ENCODE measurements around the gene TNFRSF14. TPM values are rescaled to one million over a fixed set of nuclear protein-coding genes. Genes with fewer than 3 reads are reported as not detected.

TNFRSF14 gene
- total RNA-seq, 2 donors from 2014 or later = 9.2 to 14.5 TPM

DNA sequence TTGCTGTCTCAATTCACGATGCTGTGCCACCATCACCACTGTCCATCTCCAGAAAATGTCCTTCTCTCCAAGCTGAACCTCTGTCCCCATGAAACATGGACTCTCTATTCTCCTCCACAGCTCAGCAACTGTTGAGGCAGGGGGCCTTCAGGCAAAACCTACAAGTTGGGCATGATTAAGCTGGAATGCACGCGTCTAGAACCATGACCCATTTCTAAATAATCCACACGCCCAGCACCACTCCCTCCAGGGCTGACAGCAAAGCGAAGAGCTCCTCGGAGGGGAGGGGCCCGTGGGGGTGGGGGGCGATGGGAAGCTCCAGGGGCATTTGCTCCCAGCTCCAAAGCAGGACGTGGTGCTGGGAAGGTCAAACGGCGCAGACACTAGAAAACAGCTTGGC is 22.8 kb upstream of the TNFRSF14 start:
- H3K4me3 ChIP-seq = no peak overlapping the region
- no peaks in the 10 kb centered on the region for H3K27me3 ChIP-seq
- TF ChIP-seq, protein P1, sequence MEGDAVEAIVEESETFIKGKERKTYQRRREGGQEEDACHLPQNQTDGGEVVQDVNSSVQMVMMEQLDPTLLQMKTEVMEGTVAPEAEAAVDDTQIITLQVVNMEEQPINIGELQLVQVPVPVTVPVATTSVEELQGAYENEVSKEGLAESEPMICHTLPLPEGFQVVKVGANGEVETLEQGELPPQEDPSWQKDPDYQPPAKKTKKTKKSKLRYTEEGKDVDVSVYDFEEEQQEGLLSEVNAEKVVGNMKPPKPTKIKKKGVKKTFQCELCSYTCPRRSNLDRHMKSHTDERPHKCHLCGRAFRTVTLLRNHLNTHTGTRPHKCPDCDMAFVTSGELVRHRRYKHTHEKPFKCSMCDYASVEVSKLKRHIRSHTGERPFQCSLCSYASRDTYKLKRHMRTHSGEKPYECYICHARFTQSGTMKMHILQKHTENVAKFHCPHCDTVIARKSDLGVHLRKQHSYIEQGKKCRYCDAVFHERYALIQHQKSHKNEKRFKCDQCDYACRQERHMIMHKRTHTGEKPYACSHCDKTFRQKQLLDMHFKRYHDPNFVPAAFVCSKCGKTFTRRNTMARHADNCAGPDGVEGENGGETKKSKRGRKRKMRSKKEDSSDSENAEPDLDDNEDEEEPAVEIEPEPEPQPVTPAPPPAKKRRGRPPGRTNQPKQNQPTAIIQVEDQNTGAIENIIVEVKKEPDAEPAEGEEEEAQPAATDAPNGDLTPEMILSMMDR (IDR thresholded peaks at IDR 0.05) = no peak
- H3K9me3 ChIP-seq = no peaks in the 10 kb centered on the region
- peaks cover 0 to 36% of the 10 kb centered on the region in 2 donors for H3K4me1 ChIP-seq
- H3K27ac ChIP-seq = no peak overlapping the region
- no peaks in the 10 kb centered on the region for H3K36me3 ChIP-seq
- no peak for DNase-seq (ENCODE audit: low spot score)

DNA sequence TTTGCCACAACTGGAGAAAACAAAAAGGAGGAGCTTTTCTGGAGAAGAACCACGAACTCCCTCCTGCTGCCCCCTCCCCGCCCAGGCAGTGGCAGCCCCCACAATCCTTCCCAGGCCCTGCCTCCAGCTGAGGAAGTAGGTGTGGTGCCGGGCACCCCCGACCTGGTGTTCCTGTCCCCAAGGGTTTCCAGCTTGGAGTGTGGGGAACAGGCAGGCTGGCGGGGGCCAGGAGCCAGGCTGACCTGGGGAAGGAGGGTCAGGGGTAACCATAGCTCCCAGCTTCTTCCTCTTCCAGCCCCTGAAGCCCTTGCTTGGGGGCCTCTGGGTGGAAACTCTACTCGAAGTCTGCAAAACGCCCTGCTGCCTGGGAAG is 21.9 kb upstream of the TNFRSF14 start:
- Histone ChIP-seq H3K9me3 (no peaks in the 10 kb centered on the region), H3K36me3 (no peaks in the 10 kb centered on the region), H3K4me3 (no peak overlapping the region), H3K27ac (no peak overlapping the region), H3K4me1 (peaks cover 0 to 27% of the 10 kb centered on the region in 2 donors), H3K27me3 (no peaks in the 10 kb centered on the region)
- TF ChIP-seq, protein P1 (IDR thresholded peaks at IDR 0.05) = no peak
- no peak for DNase-seq (ENCODE audit: low spot score)

DNA sequence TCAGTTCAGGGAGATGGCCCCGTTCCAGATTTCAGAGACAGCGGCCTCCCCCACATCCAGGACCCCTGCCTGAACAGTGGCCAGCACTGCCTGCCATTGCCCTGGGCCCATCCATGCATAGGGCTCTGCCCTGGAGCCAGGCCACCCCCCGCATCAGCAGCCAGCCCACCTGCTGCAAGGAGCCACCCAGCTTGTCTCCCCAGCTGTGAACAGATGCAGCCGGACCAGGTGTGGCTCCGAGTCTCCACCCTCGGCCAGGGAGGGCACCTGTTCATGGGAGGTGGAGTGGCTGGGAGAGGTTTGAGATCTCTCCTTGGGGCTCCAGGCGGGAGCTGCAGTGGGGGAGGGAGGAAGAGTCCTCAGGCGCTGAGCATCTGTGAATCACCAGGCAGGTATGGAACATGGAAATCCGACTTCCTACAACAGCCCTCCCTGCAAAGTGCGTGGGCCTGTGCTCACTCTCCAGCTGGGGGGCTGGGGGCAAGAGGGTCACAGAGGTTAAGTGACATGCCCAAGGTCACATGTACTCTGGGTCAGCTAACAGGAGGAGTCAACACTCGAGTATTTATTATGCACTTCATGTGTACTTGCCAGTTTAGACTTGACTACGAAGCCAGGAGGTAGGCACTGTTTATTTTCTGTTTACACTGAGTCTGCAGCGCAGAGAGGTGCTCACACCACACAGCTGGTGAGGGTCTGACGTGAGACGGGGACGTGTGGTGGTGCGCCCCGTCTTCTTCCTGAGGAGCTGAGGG is 21.3 kb upstream of the TNFRSF14 start:
- H3K9me3 ChIP-seq = no peaks in the 10 kb centered on the region
- TF ChIP-seq, protein P1 (IDR thresholded peaks at IDR 0.05) = no peak
- H3K27ac ChIP-seq = no peak overlapping the region
- no peaks in the 10 kb centered on the region for H3K36me3 ChIP-seq
- H3K4me1 ChIP-seq = peaks cover 0 to 24% of the 10 kb centered on the region in 2 donors
- no peak for DNase-seq (ENCODE audit: low spot score)
- H3K4me3 ChIP-seq = no peak overlapping the region
- no peaks in the 10 kb centered on the region for H3K27me3 ChIP-seq

DNA sequence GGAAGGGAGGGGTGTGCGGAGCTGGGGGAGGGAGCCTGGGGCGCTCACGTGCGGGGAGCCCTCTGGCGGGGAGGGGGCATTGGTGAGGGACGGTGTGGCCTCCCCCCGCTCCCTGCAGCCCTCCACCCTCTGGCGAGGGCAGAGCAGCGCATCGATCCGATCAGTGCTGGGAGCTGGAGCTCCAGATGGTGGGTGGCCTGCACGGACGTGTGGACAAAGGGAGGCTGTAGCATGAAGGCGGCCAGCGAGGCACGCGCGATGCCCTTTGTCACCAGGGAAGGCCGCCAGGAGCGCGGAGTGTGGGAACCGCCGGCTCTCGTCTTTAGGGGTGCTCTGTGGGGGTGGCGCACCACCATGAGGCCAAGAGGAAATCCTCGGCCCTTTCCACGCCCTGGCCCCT is 20.7 kb upstream of the TNFRSF14 start:
- H3K27me3 ChIP-seq = no peaks in the 10 kb centered on the region
- no peak for DNase-seq (ENCODE audit: low spot score)
- H3K36me3 ChIP-seq = no peaks in the 10 kb centered on the region
- no peaks in the 10 kb centered on the region for H3K9me3 ChIP-seq
- H3K4me3 ChIP-seq = no peak overlapping the region
- peaks cover 0 to 22% of the 10 kb centered on the region in 2 donors for H3K4me1 ChIP-seq
- TF ChIP-seq, protein P1 (IDR thresholded peaks at IDR 0.05) = no peak
- H3K27ac ChIP-seq = no peak overlapping the region

DNA sequence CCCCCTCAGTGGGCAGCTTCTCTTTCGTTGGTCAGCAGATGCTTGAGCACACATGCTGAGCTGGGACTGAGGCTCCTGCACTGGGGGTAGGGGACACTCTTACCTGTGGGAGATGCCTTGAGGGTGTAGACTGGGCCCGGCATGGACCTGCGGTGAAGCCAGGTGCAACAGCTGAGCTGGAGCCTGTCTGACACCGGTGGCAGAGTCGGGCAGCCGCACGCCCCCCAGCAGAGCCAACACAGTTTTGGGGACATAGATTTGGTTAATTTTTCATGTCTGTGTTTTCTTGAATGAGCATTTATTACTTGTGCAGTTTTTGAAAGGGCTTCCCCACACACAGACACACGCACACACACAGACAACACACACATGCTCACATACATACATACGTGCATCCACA is 20.2 kb upstream of the TNFRSF14 start:
- Histone ChIP-seq H3K27me3 (no peaks in the 10 kb centered on the region), H3K36me3 (no peaks in the 10 kb centered on the region), H3K4me3 (no peak overlapping the region), H3K4me1 (peaks cover 0 to 22% of the 10 kb centered on the region in 2 donors), H3K27ac (no peak overlapping the region), H3K9me3 (no peaks in the 10 kb centered on the region)
- TF ChIP-seq, protein P1 (IDR thresholded peaks at IDR 0.05) = no peak
- DNase-seq (ENCODE audit: low spot score) = no peak

DNA sequence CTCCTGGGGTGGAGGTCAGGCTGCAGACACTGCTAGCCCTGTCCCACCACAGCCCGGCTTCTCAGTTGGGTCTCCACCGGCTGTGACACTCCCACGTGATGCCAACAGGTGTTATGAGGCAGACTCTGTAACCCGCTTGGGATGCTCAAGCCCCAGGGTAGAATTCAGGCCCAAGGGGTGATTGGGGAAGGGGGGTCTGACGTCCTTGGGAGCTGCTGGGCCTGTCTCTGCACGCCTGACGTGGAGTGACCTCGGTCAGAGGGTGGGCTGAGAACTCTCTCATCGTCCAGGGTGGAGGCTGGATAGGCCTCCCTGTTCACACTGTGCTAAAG is 18.4 kb upstream of the TNFRSF14 start:
- Histone ChIP-seq H3K4me3 (no peak overlapping the region), H3K27ac (no peak overlapping the region), H3K36me3 (no peaks in the 10 kb centered on the region), H3K27me3 (no peaks in the 10 kb centered on the region), H3K4me1 (peaks cover 0 to 19% of the 10 kb centered on the region in 2 donors), H3K9me3 (no peaks in the 10 kb centered on the region)
- no peak for DNase-seq (ENCODE audit: low spot score)
- TF ChIP-seq, protein P1 (IDR thresholded peaks at IDR 0.05) = no peak
